ENCODE results near the gene TSFM.

DNA sequence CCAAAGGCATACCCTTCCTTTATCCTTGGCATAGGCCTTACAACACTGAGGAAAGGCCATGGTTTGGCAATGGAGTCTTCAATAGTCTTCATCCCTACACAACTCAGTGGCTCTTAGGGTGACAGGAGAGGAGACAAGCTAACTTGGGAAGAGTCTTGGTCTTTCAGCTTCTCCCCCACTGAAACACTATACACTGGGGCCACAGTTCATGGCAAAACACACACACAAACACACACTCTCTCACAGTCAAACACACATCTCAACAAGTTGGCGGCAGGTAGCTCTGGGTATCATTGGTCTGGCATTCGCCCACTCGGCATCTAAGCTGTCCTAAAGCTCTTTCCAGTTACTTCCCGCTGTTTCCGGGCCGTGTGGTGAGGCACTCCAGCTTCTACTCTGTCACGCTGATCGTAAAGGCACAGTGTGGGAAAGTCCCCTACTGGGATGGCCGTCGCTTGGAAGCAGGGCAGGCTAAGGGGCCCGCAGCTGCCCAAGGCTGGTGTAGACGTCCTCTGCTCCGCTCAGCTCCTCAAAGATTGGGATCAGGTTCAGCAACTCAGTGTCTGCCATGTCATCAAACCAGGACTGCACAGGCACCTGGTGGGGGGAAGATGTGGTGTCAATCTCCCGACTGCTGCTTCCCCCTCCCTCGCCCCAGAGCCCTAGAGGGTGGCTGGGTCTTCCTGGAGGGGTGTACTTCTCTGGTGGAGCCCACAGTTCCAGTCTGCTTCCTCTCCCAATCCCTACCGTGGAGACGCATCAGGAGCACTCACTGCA is 40.7 kb downstream of the TSFM start:
- TF ChIP-seq EZH2 (IDR thresholded peaks at IDR 0.05; ENCODE audit: borderline replicate concordance, low read depth, low read length) (no peak), NFYB (IDR thresholded peaks at IDR 0.05; ENCODE audit: extremely low read depth, insufficient read length) (no peak), ZNF197 (CRISPR knock-in tag; IDR thresholded peaks at IDR 0.05; ENCODE audit: low read depth) (no peak), CHD4 (IDR thresholded peaks at IDR 0.05; ENCODE audit: insufficient read depth, insufficient replicate concordance, low read depth, low read length, poor library complexity, severe bottlenecking) (no peak), RAD21 (CRISPR knock-in tag; conservative IDR thresholded peaks at IDR 0.05 in 1 of 2, IDR thresholded peaks at IDR 0.05 in 1 of 2) (no peak), ZFP36 (IDR thresholded peaks at IDR 0.05; ENCODE audit: low read depth, low read length, partially characterized antibody) (no peak), BMI1 (IDR thresholded peaks at IDR 0.05; ENCODE audit: low read length) (no peak), SMARCE1 (IDR thresholded peaks at IDR 0.05) (no peak), HDAC6 (IDR thresholded peaks at IDR 0.05; ENCODE audit: low read depth, low read length) (no peak), ZNF384 (IDR thresholded peaks at IDR 0.05; ENCODE audit: low read depth, low read length) (no peak)
- TF ChIP-seq, protein P1, sequence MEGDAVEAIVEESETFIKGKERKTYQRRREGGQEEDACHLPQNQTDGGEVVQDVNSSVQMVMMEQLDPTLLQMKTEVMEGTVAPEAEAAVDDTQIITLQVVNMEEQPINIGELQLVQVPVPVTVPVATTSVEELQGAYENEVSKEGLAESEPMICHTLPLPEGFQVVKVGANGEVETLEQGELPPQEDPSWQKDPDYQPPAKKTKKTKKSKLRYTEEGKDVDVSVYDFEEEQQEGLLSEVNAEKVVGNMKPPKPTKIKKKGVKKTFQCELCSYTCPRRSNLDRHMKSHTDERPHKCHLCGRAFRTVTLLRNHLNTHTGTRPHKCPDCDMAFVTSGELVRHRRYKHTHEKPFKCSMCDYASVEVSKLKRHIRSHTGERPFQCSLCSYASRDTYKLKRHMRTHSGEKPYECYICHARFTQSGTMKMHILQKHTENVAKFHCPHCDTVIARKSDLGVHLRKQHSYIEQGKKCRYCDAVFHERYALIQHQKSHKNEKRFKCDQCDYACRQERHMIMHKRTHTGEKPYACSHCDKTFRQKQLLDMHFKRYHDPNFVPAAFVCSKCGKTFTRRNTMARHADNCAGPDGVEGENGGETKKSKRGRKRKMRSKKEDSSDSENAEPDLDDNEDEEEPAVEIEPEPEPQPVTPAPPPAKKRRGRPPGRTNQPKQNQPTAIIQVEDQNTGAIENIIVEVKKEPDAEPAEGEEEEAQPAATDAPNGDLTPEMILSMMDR (IDR thresholded peaks at IDR 0.05 in 2 of 3, conservative IDR thresholded peaks at IDR 0.05 in 1 of 3; ENCODE audit: insufficient read depth in 2 of 3, low read depth in 1 of 3, low read length in 3 of 3), result no peak
- TF ChIP-seq, protein P2, sequence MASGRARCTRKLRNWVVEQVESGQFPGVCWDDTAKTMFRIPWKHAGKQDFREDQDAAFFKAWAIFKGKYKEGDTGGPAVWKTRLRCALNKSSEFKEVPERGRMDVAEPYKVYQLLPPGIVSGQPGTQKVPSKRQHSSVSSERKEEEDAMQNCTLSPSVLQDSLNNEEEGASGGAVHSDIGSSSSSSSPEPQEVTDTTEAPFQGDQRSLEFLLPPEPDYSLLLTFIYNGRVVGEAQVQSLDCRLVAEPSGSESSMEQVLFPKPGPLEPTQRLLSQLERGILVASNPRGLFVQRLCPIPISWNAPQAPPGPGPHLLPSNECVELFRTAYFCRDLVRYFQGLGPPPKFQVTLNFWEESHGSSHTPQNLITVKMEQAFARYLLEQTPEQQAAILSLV (tag; IDR thresholded peaks at IDR 0.05), result no peak

All from K562 (cell line).